ENCODE results near the gene MPPED1.

- TF ChIP-seq REST (IDR thresholded peaks at IDR 0.05), result no peak
- TF ChIP-seq CTCF (IDR thresholded peaks at IDR 0.05; ENCODE audit: low read depth, low read length, missing input control), result no peak
- TF ChIP-seq MAX (IDR thresholded peaks at IDR 0.05), result no peak
- TF ChIP-seq YY1 (IDR thresholded peaks at IDR 0.05), result no peak
- TF ChIP-seq HNF4G (IDR thresholded peaks at IDR 0.05), result no peak
- TF ChIP-seq RAD21 (IDR thresholded peaks at IDR 0.05), result no peak
- TF ChIP-seq EGR1 (IDR thresholded peaks at IDR 0.05; ENCODE audit: low read depth in 2 of 2), result no peak
- TF ChIP-seq ZBTB33 (IDR thresholded peaks at IDR 0.05), result no peak
- TF ChIP-seq ATF3 (IDR thresholded peaks at IDR 0.05), result no peak
- TF ChIP-seq TAF1 (conservative IDR thresholded peaks at IDR 0.05), result no peak
- no peak for TF ChIP-seq GABPA (IDR thresholded peaks at IDR 0.05 in 1 of 2, conservative IDR thresholded peaks at IDR 0.05 in 1 of 2)
These were observed 25.1 kb downstream of the MPPED1 start for GRCh38 chr22:43436868-43437267.

Measured in liver (tissue), 3 donors.